ENCODE measurements around the gene SPPL2A.

DNA sequence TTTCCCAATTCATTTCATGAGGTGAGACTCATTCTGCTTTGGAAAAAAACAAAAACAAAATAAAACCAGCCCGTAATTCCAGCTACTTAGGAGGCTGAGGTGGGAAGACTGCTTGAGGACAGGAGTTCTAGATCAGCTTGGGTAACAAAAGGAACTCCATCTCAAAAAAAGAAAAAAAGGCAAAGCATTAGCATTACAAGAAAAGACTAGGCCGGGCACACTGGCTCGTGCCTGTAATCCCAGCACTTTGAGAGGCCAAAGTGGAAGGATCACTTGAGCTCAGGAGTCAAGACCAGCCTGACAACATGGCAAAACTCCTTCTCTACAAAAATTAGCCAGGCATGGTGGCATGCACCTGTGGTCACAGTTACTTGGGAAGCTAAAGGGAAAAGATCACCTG, 112.8 kb downstream of the SPPL2A start:
- TF ChIP-seq ZNF565 (CRISPR knock-in tag; conservative IDR thresholded peaks at IDR 0.05; ENCODE audit: low read depth) (no peak), ARNTL (CRISPR knock-in tag; IDR thresholded peaks at IDR 0.05; ENCODE audit: borderline replicate concordance, low read depth) (no peak), ZNF8 (CRISPR knock-in tag; IDR thresholded peaks at IDR 0.05) (no peak), CSDC2 (CRISPR knock-in tag; IDR thresholded peaks at IDR 0.05) (no peak)
- TF ChIP-seq, protein P1, sequence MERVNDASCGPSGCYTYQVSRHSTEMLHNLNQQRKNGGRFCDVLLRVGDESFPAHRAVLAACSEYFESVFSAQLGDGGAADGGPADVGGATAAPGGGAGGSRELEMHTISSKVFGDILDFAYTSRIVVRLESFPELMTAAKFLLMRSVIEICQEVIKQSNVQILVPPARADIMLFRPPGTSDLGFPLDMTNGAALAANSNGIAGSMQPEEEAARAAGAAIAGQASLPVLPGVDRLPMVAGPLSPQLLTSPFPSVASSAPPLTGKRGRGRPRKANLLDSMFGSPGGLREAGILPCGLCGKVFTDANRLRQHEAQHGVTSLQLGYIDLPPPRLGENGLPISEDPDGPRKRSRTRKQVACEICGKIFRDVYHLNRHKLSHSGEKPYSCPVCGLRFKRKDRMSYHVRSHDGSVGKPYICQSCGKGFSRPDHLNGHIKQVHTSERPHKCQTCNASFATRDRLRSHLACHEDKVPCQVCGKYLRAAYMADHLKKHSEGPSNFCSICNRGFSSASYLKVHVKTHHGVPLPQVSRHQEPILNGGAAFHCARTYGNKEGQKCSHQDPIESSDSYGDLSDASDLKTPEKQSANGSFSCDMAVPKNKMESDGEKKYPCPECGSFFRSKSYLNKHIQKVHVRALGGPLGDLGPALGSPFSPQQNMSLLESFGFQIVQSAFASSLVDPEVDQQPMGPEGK (CRISPR knock-in tag; IDR thresholded peaks at IDR 0.05; ENCODE audit: borderline replicate concordance): no peak

All from SK-N-SH treated with all-trans-retinoic acid at 6 μM for 48 hours (cell line).